K562 (cell line): ENCODE measurements around the gene CNTRL. TPM values are rescaled to one million over a fixed set of nuclear protein-coding genes. Genes with fewer than 3 reads are reported as not detected.

Experiments
- ATAC-seq: fragments of 200-7000 bp; cut with Tn5 transposase; 3 replicates; pipeline ENCODE4 v1.9.1; 2020; ENCODE audit warnings: moderate library complexity
- BruUV-seq: library from RNA; stranded (reverse); fragments of 400-500 nt; replicated peaks from 2 replicates; lab custom pipeline; 2021; lab: Mats Ljungman, UMichigan
- CTCF ChIA-PET: fragments of 300-600 bp; formaldehyde crosslinking; extraction: SDS; loops from one replicate; lab custom pipeline; 2021; ENCODE audit warnings: low intra/inter-chr PET ratio; lab: Yijun Ruan, JAX
- POLR2A ChIA-PET: fragments of 300-600, 350-650 bp; sonication (Branson Sonifier 250); formaldehyde crosslinking; extraction: SDS; loops from one replicate; lab custom pipeline; 2021; ENCODE audit warnings: antibody characterized with exemption, inconsistent platforms; lab: Yijun Ruan, JAX
- DNase-seq, 4 experiments: peaks; one replicate each; pipeline versions ENCODE4 v3.0.0 to v3.0.0-alpha.2; 2011 to 2018; ENCODE audit warnings: low spot score in 3 of 4, mixed read lengths in 3 of 4; ENCODE audit errors: extremely low read depth in 1 of 4
- FAIRE-seq: peaks from 2 replicates; lab custom pipeline; 2011; peaks lifted over from hg19 to GRCh38; lab: Jason Lieb, UNC
- H2AFZ ChIP-seq: 2 replicates; pipeline ENCODE4 v1.6.0; 2011; ENCODE audit warnings: low read depth, low read length, control low read depth, inconsistent platforms
- H3K27ac ChIP-seq: fragments of 200-600 bp; 3 replicates; pipeline ENCODE4 v1.8.0; 2011; ENCODE audit warnings: low read depth, mild to moderate bottlenecking, control low read depth, inconsistent platforms, low read length, moderate library complexity, mixed read lengths; ENCODE audit errors: extremely low read depth
- H3K27me3 ChIP-seq, 2 experiments: fragments of 300-600 bp in 1 of 2; 2 replicates in 1 of 2; 3 replicates in 1 of 2; pipeline versions ENCODE4 v1.6.0 to v1.8.0; 2011; ENCODE audit warnings: inconsistent platforms in 2 of 2, low read length in 2 of 2, mild to moderate bottlenecking in 1 of 2, mixed read lengths in 1 of 2, moderate library complexity in 1 of 2; ENCODE audit not compliant: control insufficient read depth in 2 of 2, insufficient read depth in 2 of 2
- H3K36me3 ChIP-seq: fragments of 300-600 bp; 3 replicates; pipeline ENCODE4 v1.8.0; 2011; ENCODE audit warnings: mild to moderate bottlenecking, low read length, inconsistent platforms; ENCODE audit not compliant: control insufficient read depth, insufficient read depth
- H3K4me1 ChIP-seq, 2 experiments: fragments of 200-600 bp in 1 of 2; replicated peaks in 1 of 2; 2 replicates in 1 of 2; 3 replicates in 1 of 2; pipeline versions ENCODE4 v1.5.1 to v1.8.0; 2011; ENCODE audit warnings: inconsistent platforms in 2 of 2, low read length in 2 of 2, mild to moderate bottlenecking in 1 of 2, mixed read lengths in 1 of 2, moderate library complexity in 1 of 2; ENCODE audit not compliant: control insufficient read depth in 2 of 2, insufficient read depth in 2 of 2
- H3K4me2 ChIP-seq: 2 replicates; pipeline ENCODE4 v1.6.1; 2011; ENCODE audit warnings: low read length, control low read depth, inconsistent platforms, mixed read lengths; ENCODE audit not compliant: insufficient read depth
- H3K4me3 ChIP-seq: fragments of 200-600 bp; sonication (generic), shearing (Covaris generic); 2 replicates; pipeline ENCODE4 v1.5.1; 2016; ENCODE audit warnings: control low read depth, inconsistent platforms
- H3K79me2 ChIP-seq: fragments of 200-600 bp; 3 replicates; pipeline ENCODE4 v1.8.0; 2011; ENCODE audit warnings: low read length, inconsistent platforms; ENCODE audit not compliant: control insufficient read depth, insufficient read depth
- H3K9ac ChIP-seq, 2 experiments: 2 replicates each; pipeline versions ENCODE4 v1.6.0 to v1.6.1; 2011; ENCODE audit warnings: low read depth in 2 of 2, low read length in 2 of 2, control low read depth in 1 of 2, inconsistent platforms in 1 of 2, mild to moderate bottlenecking in 1 of 2, mixed read lengths in 1 of 2; ENCODE audit not compliant: insufficient read depth in 1 of 2
- H3K9me1 ChIP-seq: one replicate; pipeline ENCODE4 v1.6.0; 2011; ENCODE audit warnings: inconsistent platforms, mild to moderate bottlenecking, low read length, moderate library complexity; ENCODE audit not compliant: control insufficient read depth, insufficient read depth
- H3K9me3 ChIP-seq: replicated peaks from 2 replicates; pipeline ENCODE4 v1.5.1; 2011; ENCODE audit warnings: low read depth, low read length, inconsistent platforms; ENCODE audit not compliant: control insufficient read depth, insufficient read depth
- H4K20me1 ChIP-seq: replicated peaks from 2 replicates; pipeline ENCODE4 v1.6.1; 2011; ENCODE audit warnings: low read length, inconsistent platforms, mixed read lengths; ENCODE audit not compliant: control insufficient read depth, insufficient read depth
- EZH2 ChIP-seq: IDR thresholded peaks from 2 replicates; pipeline ENCODE4 v1.6.1; 2012; ENCODE audit warnings: low read depth, mild to moderate bottlenecking, inconsistent platforms, low read length, borderline replicate concordance
- FOXK2 ChIP-seq, 2 experiments: fragments of 450-650 bp; IDR thresholded peaks in 1 of 2; conservative IDR thresholded peaks in 1 of 2; 2 replicates each; pipeline ENCODE4 v1.6.1; 2016; ENCODE audit warnings: low read depth in 2 of 2, mild to moderate bottlenecking in 1 of 2
- MED1 ChIP-seq: sonication (generic); formaldehyde crosslinking; IDR thresholded peaks from 2 replicates; pipeline ENCODE4 v1.8.1; 2023; ENCODE audit warnings: missing genetic modification reagents, borderline replicate concordance
- MGA ChIP-seq: fragments of 450-650 bp; IDR thresholded peaks from 2 replicates; pipeline ENCODE4 v1.6.1; 2016; ENCODE audit warnings: mild to moderate bottlenecking, moderate library complexity
- NFE2 ChIP-seq: IDR thresholded peaks from 2 replicates; pipeline ENCODE4 v1.6.1; 2014; ENCODE audit warnings: antibody characterized with exemption, low read depth
- RBBP5 ChIP-seq: fragments of 200-600 bp; sonication (generic); IDR thresholded peaks from 2 replicates; pipeline ENCODE4 v1.6.1; 2012; ENCODE audit warnings: borderline replicate concordance, mild to moderate bottlenecking, low read length, control low read depth, inconsistent platforms; ENCODE audit not compliant: insufficient read depth, poor library complexity, severe bottlenecking
- SNIP1 ChIP-seq: fragments of 450-650 bp; IDR thresholded peaks from 2 replicates; pipeline ENCODE4 v1.7.1; 2017; ENCODE audit warnings: low read depth, mild to moderate bottlenecking
- SRF ChIP-seq, 2 experiments: fragments of 250-450, 450-650 bp in 1 of 2; sonication (Bioruptor Pico) in 1 of 2; sonication (generic) in 1 of 2; formaldehyde crosslinking; IDR thresholded peaks; 2 replicates each; pipeline versions ENCODE4 v1.5.0 to v1.5.1; 2020 to 2022; ENCODE audit warnings: mild to moderate bottlenecking in 1 of 2, missing genetic modification reagents in 1 of 2
- ZEB2 ChIP-seq: fragments of 450-650 bp; IDR thresholded peaks from 2 replicates; pipeline ENCODE4 v1.6.1; 2016
- ZNF398 ChIP-seq: fragments of 250-450 bp; sonication (Bioruptor Pico); IDR thresholded peaks from 2 replicates; pipeline ENCODE4 v1.8.0; 2021; ENCODE audit warnings: moderate library complexity, mild to moderate bottlenecking, inconsistent platforms
- WGBS: fragments of 100-300 bp; shearing (Covaris generic); methylation state at CpG from one replicate; pipeline ENCODE4 v1.1.6; 2016; ENCODE audit warnings: low coverage, mixed read lengths; ENCODE audit not compliant: insufficient coverage; ENCODE audit errors: missing lambda C conversion rate; 5-methylcytosine and 5-hydroxymethylcytosine counted together
- in situ Hi-C: fragments of 300-500 bp; cut with MboI; formaldehyde crosslinking; loops from 4 replicates; pipeline ENCODE4 v1.15.0; 2018; ENCODE audit warnings: inconsistent platforms, mixed read lengths
- intact Hi-C: fragments of 100-400 bp; cut with micrococcal nuclease; formaldehyde crosslinking; loops from 2 replicates; pipeline ENCODE4 v1.14.2; 2022
- polyA plus RNA-seq, 8 experiments: library from polyadenylated mRNA; depleted of rRNA in 4 of 8; stranded (reverse) in 5 of 8; unstranded in 3 of 8; fragments of >200 nt; fragmentation: Nextera tagmentation in 2 of 8; fragmentation: Illumina TruSeq in 1 of 8; extraction: Ambion mirVana in 2 of 8; extraction: Trizol in 1 of 8; gene quantifications; 2 replicates each; pipeline versions ENCODE4 v1.2.1 to v1.2.3, GENCODE V29; 2011 to 2014; ENCODE audit warnings: inconsistent platforms in 1 of 8, missing spikeins in 1 of 8
- total RNA-seq, 7 experiments: library from RNA; depleted of rRNA in 6 of 7; stranded (reverse); fragments of >200 nt in 6 of 7; fragmentation: Illumina TruSeq in 2 of 7; extraction: Trizol in 2 of 7; gene quantifications; 2 replicates each; pipeline versions ENCODE4 v1.2.1 to v1.2.3, GENCODE V29; 2011 to 2021; ENCODE audit warnings: low replicate concordance in 1 of 7

CNTRL gene
- total and polyA plus RNA-seq, 9 of the 15 experiments (the other 6 are each of a cell fraction or from before 2014, with no cell fraction given): 9.2 to 28.9 (median 20.5) TPM

DNA sequence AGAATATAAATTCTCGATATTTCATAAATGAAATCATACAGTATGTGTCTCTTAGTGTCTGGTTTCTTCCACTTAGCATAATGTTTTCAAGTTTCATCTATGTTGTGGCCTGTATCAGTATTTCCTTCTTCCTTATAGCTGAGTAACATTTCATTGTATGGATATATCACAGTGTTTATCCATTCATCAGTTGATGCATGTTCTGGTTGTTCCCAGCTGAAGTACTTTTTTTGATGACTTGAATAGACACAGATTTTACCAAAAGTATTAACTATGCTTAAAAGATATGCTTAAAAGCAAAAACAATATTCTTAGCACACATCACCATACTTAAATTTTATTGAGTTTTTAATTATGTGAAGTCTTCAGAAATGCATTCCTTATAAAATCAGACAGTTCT lies 114.3 kb downstream of the CNTRL start:
- Histone ChIP-seq H3K9ac (no peak overlapping the region), H3K4me2 (no peak overlapping the region), H3K9me3 (no peaks in the 10 kb centered on the region), H3K27ac (no peak overlapping the region), H3K79me2 (peaks cover 96% of the 10 kb centered on the region), H4K20me1 (peaks cover 4% of the 10 kb centered on the region; the same call in 1 of the 2 replicates), H3K36me3 (peaks cover 56% of the 10 kb centered on the region), H3K4me3 (no peak overlapping the region), H3K4me1 (no peaks in the 10 kb centered on the region; a peak in 3 of 5 replicates), H3K9me1 (no peaks in the 10 kb centered on the region), H2AFZ (no peak overlapping the region), H3K27me3 (no peaks in the 10 kb centered on the region)
- intact Hi-C loops: no loop called here
- DNase-seq (no peak), ATAC-seq (no peak), FAIRE-seq (no peak)
- CTCF ChIA-PET: no interaction called here
- POLR2A ChIA-PET: interaction anchor here (0.6 to 1.3 kb wide), 2 partner anchors 49 to 68 kb away, joined by 3 read pairs; no protein-coding TSS in a partner anchor
- WGBS: 90% methylated on average over 1 of the region's 1 CpG
- in situ Hi-C loops: no loop called here
- BruUV-seq: no TSS peak
- TF ChIP-seq RBBP5: no peak
- TF ChIP-seq SRF (CRISPR knock-in tag; IDR thresholded peaks at IDR 0.05): no peak
- no peak for TF ChIP-seq FOXK2 (conservative IDR thresholded peaks at IDR 0.05 in 1 of 2, IDR thresholded peaks at IDR 0.05 in 1 of 2; ENCODE audit: low read depth in 2 of 2)
- no peak for TF ChIP-seq ZEB2
- no peak for TF ChIP-seq NFE2
- no peak for TF ChIP-seq MGA
- no peak for TF ChIP-seq ZNF398 (CRISPR knock-in tag)
- no peak for TF ChIP-seq EZH2
- TF ChIP-seq SNIP1: no peak
- TF ChIP-seq MED1 (CRISPR knock-in tag): no peak
